Erythroblast (primary cell): ENCODE data around the gene ANK2.

Source experiments
- GATA1 ChIP-seq: IDR thresholded peaks from 2 replicates; pipeline ENCODE4 v1.6.1; 2011; ENCODE audit warnings: low read depth, mild to moderate bottlenecking, control low read depth, low read length, moderate library complexity
- POLR2A ChIP-seq: IDR thresholded peaks from 2 replicates; pipeline ENCODE4 v1.6.1; 2011; ENCODE audit warnings: mild to moderate bottlenecking, low read length

- no peak for TF ChIP-seq POLR2A
- no peak for TF ChIP-seq GATA1
Measured at GRCh38 chr4:113222471-113222870, 173.0 kb downstream of the ANK2 start.
